Caco-2 (cell line): Measurements from ENCODE around the gene TMCC1. TPM values are rescaled to one million over a fixed set of nuclear protein-coding genes. Genes with fewer than 3 reads are reported as not detected.

Experiments
- BruUV-seq: library from RNA; stranded (reverse); fragments of 400-500 nt; replicated peaks from 2 replicates; lab custom pipeline; 2021; lab: Mats Ljungman, UMichigan
- CTCF ChIA-PET: fragments of 300-600 bp; sonication (Branson Sonifier 250); formaldehyde crosslinking; loops from one replicate; lab custom pipeline; 2022; ENCODE audit warnings: antibody characterized with exemption; lab: Charles Lee
- POLR2A ChIA-PET: fragments of 300-600 bp; sonication (Branson Sonifier 250); formaldehyde crosslinking; loops from one replicate; lab custom pipeline; 2022; ENCODE audit warnings: antibody characterized with exemption; lab: Charles Lee
- DNase-seq, 2 experiments: peaks; one replicate each; pipeline versions ENCODE4 v3.0.0 to v3.0.0-alpha.2; 2020 to 2022
- H3K27me3 ChIP-seq: replicated peaks from 2 replicates; pipeline ENCODE4 v1.6.0; 2011; ENCODE audit warnings: low read length; ENCODE audit not compliant: control insufficient read depth, insufficient read depth
- H3K36me3 ChIP-seq: 2 replicates; pipeline ENCODE4 v1.5.1; 2011; ENCODE audit warnings: low read length; ENCODE audit not compliant: control insufficient read depth, insufficient read depth
- H3K4me1 ChIP-seq: fragments of 250-450 bp; sonication (Bioruptor Pico); 2 replicates; pipeline ENCODE4 v1.5.1; 2020; ENCODE audit warnings: mild to moderate bottlenecking
- H3K4me3 ChIP-seq: 2 replicates; pipeline ENCODE4 v1.5.1; 2011; ENCODE audit warnings: low read depth, mild to moderate bottlenecking, control low read depth, low read length
- H3K9me3 ChIP-seq: fragments of 250-450 bp; sonication (Bioruptor Pico); 2 replicates; pipeline ENCODE4 v1.5.1; 2020; ENCODE audit warnings: mild to moderate bottlenecking, moderate library complexity
- H3K27ac Mint-ChIP-seq: one replicate; pipeline ENCODE4 v1.8.0; 2022; ENCODE audit warnings: mixed read lengths; ENCODE audit not compliant: unreplicated experiment
- H3K27me3 Mint-ChIP-seq: one replicate; pipeline ENCODE4 v1.8.0; 2022; ENCODE audit warnings: mixed read lengths; ENCODE audit not compliant: insufficient read depth, unreplicated experiment
- H3K36me3 Mint-ChIP-seq: one replicate; pipeline ENCODE4 v1.8.0; 2022; ENCODE audit warnings: mild to moderate bottlenecking, mixed read lengths; ENCODE audit not compliant: insufficient read depth, unreplicated experiment
- H3K4me1 Mint-ChIP-seq: one replicate; pipeline ENCODE4 v1.8.0; 2022; ENCODE audit warnings: low read depth, mixed read lengths; ENCODE audit not compliant: unreplicated experiment
- H3K4me3 Mint-ChIP-seq: one replicate; pipeline ENCODE4 v1.8.0; 2022; ENCODE audit warnings: mild to moderate bottlenecking, moderate library complexity, mixed read lengths; ENCODE audit not compliant: unreplicated experiment
- H3K9me3 Mint-ChIP-seq: one replicate; pipeline ENCODE4 v1.8.0; 2022; ENCODE audit warnings: mixed read lengths; ENCODE audit not compliant: unreplicated experiment
- CTCF ChIP-seq, 2 experiments: fragments of 200-600 bp in 1 of 2; IDR thresholded peaks; 1 replicate in 1 of 2; 2 replicates in 1 of 2; pipeline versions ENCODE4 v1.5.1 to v1.8.0; 2011 to 2022; ENCODE audit warnings: antibody characterized with exemption in 1 of 2, control low read depth in 1 of 2, inconsistent platforms in 1 of 2, low read depth in 1 of 2, low read length in 1 of 2, mild to moderate bottlenecking in 1 of 2, moderate library complexity in 1 of 2; ENCODE audit not compliant: insufficient read depth in 1 of 2, severe bottlenecking in 1 of 2, unreplicated experiment in 1 of 2
- intact Hi-C: fragments of 100-400 bp; cut with micrococcal nuclease; formaldehyde crosslinking; loops from one replicate; pipeline ENCODE4 v1.10.0; 2022; ENCODE audit not compliant: unreplicated experiment
- total RNA-seq: library from RNA; stranded (reverse); gene quantifications from 2 replicates; pipeline ENCODE4 v1.2.3, GENCODE V29; 2022

The TMCC1 gene
- total RNA-seq, 1 experiment from 2014 or later = 27.8 TPM

DNA sequence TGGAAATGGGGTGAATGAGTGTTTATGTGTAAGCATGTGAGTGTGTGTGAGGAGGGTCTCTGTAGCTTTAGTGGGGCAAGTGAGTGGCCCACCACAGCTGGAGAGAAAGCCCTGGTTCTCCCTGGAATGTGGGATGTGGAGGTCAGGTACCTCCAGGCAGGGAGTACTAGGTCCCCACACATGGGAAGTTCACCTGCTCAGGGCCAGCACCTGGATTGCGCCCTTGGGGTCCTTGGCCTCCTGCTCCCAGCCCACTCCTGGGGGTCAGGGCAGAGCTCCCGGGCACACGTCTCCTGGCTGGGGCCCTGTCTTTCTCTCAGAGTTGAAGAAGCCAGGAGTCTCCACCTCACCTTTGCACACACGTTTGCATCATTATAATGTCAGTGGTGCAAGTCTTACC, 40.0 kb upstream of the TMCC1 start:
- Mint-ChIP-seq H3K27ac (no peak overlapping the region), H3K4me3 (no peak overlapping the region), H3K4me1 (no peaks in the 10 kb centered on the region), H3K36me3 (no peaks in the 10 kb centered on the region), H3K27me3 (no peaks in the 10 kb centered on the region), H3K9me3 (peaks cover 9% of the 10 kb centered on the region)
- TF ChIP-seq CTCF (IDR thresholded peaks at IDR 0.05; ENCODE audit: insufficient read depth in 1 of 2, low read depth in 1 of 2, low read length in 1 of 2, severe bottlenecking in 1 of 2, unreplicated experiment in 1 of 2) = no peak
- no peaks in the 10 kb centered on the region for H3K27me3 ChIP-seq
- H3K4me1 ChIP-seq = no peaks in the 10 kb centered on the region
- ChIA-PET POLR2A (no interaction called here), CTCF (interaction anchor here (0.6 kb wide), 1 partner anchor 201 kb away, joined by 7 read pairs; no protein-coding TSS in a partner anchor)
- intact Hi-C loops = no loop called here
- H3K4me3 ChIP-seq = no peak overlapping the region
- H3K9me3 ChIP-seq = no peaks in the 10 kb centered on the region; the same call in 1 of the 2 replicates
- DNase-seq = no peak
- no peaks in the 10 kb centered on the region for H3K36me3 ChIP-seq
- BruUV-seq = no TSS peak

DNA sequence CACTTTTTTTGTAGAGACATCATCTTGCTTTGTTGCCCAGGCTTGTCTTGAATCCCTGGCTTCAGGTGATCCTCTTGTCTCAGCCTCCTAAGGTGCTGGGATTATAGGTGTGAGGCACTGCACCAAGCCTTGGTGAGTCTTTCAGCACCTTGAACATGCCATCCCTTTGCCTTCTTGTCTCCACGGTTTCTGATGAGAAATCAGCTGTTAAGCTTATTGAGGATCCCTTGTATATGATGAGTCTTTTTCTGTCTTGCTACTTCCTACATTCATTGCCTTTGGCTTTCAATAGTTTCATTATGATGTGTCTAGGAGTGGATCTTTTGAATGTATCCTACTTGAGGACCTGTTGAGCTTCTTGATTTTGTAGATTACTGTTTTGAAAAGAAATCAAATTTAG, 35.9 kb upstream of the TMCC1 start:
- BruUV-seq = no TSS peak
- Histone ChIP-seq H3K36me3 (no peaks in the 10 kb centered on the region), H3K4me1 (0 out of 2 replicates have a peak, but pooled peaks cover 4% of the 10 kb centered on the region), H3K27me3 (no peaks in the 10 kb centered on the region), H3K4me3 (no peak overlapping the region), H3K9me3 (peaks cover 3% of the 10 kb centered on the region)
- Mint-ChIP-seq H3K9me3 (peaks cover 19% of the 10 kb centered on the region), H3K27ac (no peak overlapping the region), H3K36me3 (no peaks in the 10 kb centered on the region), H3K4me3 (no peak overlapping the region), H3K4me1 (no peaks in the 10 kb centered on the region), H3K27me3 (no peaks in the 10 kb centered on the region)
- TF ChIP-seq CTCF (IDR thresholded peaks at IDR 0.05; ENCODE audit: insufficient read depth in 1 of 2, low read depth in 1 of 2, low read length in 1 of 2, severe bottlenecking in 1 of 2, unreplicated experiment in 1 of 2) = no peak
- intact Hi-C loops = no loop called here
- CTCF ChIA-PET = no interaction called here
- no peak for DNase-seq
- POLR2A ChIA-PET = no interaction called here

DNA sequence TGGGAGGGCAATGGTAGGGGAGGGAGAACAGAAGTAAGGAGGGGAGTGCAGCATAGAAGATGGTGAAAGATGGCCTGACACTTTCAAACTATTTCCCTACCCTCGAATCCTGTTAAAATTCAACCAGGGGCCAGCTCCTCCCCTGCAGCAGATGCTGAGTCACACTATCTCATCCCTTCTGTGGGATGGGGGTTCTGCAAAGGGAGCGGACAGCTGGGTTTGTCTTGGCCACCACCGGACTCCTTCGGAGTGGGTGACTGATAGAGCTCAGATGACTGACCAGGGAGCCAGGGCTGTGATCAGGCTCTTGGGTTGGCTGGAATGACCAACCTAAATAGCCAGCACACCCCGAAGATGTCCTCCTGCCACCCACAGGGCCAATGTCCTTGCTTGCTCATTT, 33.6 kb upstream of the TMCC1 start:
- no peaks in the 10 kb centered on the region for H3K27me3 Mint-ChIP-seq
- no TSS peak for BruUV-seq
- peaks cover 3% of the 10 kb centered on the region for H3K9me3 ChIP-seq
- no peaks in the 10 kb centered on the region for H3K36me3 Mint-ChIP-seq
- H3K9me3 Mint-ChIP-seq = peaks cover 37% of the 10 kb centered on the region
- no peak for TF ChIP-seq CTCF (IDR thresholded peaks at IDR 0.05; ENCODE audit: insufficient read depth in 1 of 2, low read depth in 1 of 2, low read length in 1 of 2, severe bottlenecking in 1 of 2, unreplicated experiment in 1 of 2)
- H3K4me1 Mint-ChIP-seq = no peaks in the 10 kb centered on the region
- no peak overlapping the region for H3K4me3 ChIP-seq
- no peak overlapping the region for H3K4me3 Mint-ChIP-seq
- H3K4me1 ChIP-seq = 0 out of 2 replicates have a peak, but pooled peaks cover 4% of the 10 kb centered on the region
- H3K27me3 ChIP-seq = no peaks in the 10 kb centered on the region
- intact Hi-C loops = no loop called here
- no peak overlapping the region for H3K27ac Mint-ChIP-seq
- no peaks in the 10 kb centered on the region for H3K36me3 ChIP-seq
- ChIA-PET CTCF (no interaction called here), POLR2A (no interaction called here)
- DNase-seq = no peak
